Vagina (tissue), 2 donors: ENCODE data around the gene RUVBL1. TPM values are rescaled to one million over a fixed set of nuclear protein-coding genes. Genes with fewer than 3 reads are reported as not detected.
A peak's percentile ranks its signal among the peaks of the same experiment; 100 is the strongest.

Experiments used
- DNase-seq, 2 donors: peaks; one replicate each; pipeline ENCODE4 v3.0.0-alpha.2; 2017; ENCODE audit errors: extremely low spot score in 2 of 2
- H3K27ac ChIP-seq: fragments of 200-600 bp; sonication (generic); one replicate; pipeline ENCODE4 v1.5.1; 2019
- H3K27me3 ChIP-seq: fragments of 200-600 bp; sonication (generic); one replicate; pipeline ENCODE4 v1.5.1; 2019
- H3K36me3 ChIP-seq, 2 donors: fragments of 200-600 bp; sonication (generic); one replicate each; pipeline ENCODE4 v1.5.1; 2017 to 2019
- H3K4me1 ChIP-seq: fragments of 200-600 bp; sonication (generic); one replicate; pipeline ENCODE4 v1.5.1; 2019
- H3K4me3 ChIP-seq, 2 donors: fragments of 200-600 bp; sonication (generic); 1 replicate in 1 of 2; 2 replicates in 1 of 2; pipeline ENCODE4 v1.5.1; 2016 to 2019
- H3K9me3 ChIP-seq: fragments of 200-600 bp; sonication (generic); one replicate; pipeline ENCODE4 v1.5.1; 2019
- POLR2A ChIP-seq, 2 donors: fragments of 450-650 bp; IDR thresholded peaks; one replicate each; pipeline ENCODE4 v1.6.1; 2017; ENCODE audit warnings: antibody characterized with exemption in 2 of 2, mild to moderate bottlenecking in 2 of 2, moderate library complexity in 2 of 2
- POLR2AphosphoS5 ChIP-seq, 2 donors: sonication (generic); formaldehyde crosslinking; IDR thresholded peaks; one replicate each; pipeline ENCODE4 v1.9.0; 2017; ENCODE audit warnings: antibody characterized with exemption in 2 of 2, mild to moderate bottlenecking in 2 of 2, low read depth in 1 of 2; ENCODE audit not compliant: insufficient read depth in 1 of 2
- intact Hi-C: fragments of 100-400 bp; cut with DNase I; formaldehyde crosslinking; loops from one replicate; pipeline ENCODE4 v1.15.1; 2023
- total RNA-seq: library from RNA; depleted of rRNA; stranded (reverse); fragments of >200 nt; gene quantifications from one replicate; pipeline ENCODE4 v1.2.3, GENCODE V29; 2016
- TF ChIP-seq, protein P1 (sequence below), 3 experiments: fragments of 450-650 bp in 2 of 3; fragments of 200-600 bp in 1 of 3; sonication (generic) in 1 of 3; IDR thresholded peaks; one replicate each; pipeline ENCODE4 v1.5.1; 2017 to 2019; ENCODE audit warnings: antibody characterized with exemption in 3 of 3, mild to moderate bottlenecking in 2 of 3, moderate library complexity in 2 of 3

RUVBL1 gene
- total RNA-seq, 1 donor from 2014 or later: 26.0 TPM

DNA sequence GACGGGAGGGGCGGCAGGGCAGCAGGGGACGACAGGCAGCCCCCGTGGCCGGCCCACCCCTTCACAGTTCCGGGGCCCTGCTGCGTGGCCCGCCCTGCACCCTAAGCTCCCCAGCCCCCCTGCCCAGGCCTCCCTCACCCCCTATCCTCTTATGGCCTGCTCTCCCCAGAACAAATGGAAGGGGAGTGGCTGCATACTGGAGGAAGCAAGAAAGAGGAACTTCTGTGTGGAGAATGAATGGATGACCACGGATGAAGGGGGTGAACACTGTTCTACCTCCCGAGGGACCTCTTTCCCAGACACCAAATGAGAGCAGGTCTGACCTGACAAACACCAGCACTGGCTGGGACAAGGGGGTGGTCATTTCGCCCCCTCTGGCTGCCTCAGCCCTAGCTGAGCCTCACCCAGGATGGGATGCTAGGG, 46.4 kb downstream of the RUVBL1 start:
- H3K27ac ChIP-seq: peak overlapping the region; percentile 57
- peaks cover 13% of the 10 kb centered on the region for H3K4me1 ChIP-seq
- DNase-seq: no peak
- no peaks in the 10 kb centered on the region for H3K9me3 ChIP-seq
- no peaks in the 10 kb centered on the region for H3K27me3 ChIP-seq
- TF ChIP-seq, protein P1, sequence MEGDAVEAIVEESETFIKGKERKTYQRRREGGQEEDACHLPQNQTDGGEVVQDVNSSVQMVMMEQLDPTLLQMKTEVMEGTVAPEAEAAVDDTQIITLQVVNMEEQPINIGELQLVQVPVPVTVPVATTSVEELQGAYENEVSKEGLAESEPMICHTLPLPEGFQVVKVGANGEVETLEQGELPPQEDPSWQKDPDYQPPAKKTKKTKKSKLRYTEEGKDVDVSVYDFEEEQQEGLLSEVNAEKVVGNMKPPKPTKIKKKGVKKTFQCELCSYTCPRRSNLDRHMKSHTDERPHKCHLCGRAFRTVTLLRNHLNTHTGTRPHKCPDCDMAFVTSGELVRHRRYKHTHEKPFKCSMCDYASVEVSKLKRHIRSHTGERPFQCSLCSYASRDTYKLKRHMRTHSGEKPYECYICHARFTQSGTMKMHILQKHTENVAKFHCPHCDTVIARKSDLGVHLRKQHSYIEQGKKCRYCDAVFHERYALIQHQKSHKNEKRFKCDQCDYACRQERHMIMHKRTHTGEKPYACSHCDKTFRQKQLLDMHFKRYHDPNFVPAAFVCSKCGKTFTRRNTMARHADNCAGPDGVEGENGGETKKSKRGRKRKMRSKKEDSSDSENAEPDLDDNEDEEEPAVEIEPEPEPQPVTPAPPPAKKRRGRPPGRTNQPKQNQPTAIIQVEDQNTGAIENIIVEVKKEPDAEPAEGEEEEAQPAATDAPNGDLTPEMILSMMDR (IDR thresholded peaks at IDR 0.05): no peak
- TF ChIP-seq POLR2AphosphoS5 (IDR thresholded peaks at IDR 0.05; ENCODE audit: insufficient read depth in 1 of 2, low read depth in 1 of 2): no peak
- TF ChIP-seq POLR2A (IDR thresholded peaks at IDR 0.05): no peak
- H3K36me3 ChIP-seq: no peaks in the 10 kb centered on the region
- H3K4me3 ChIP-seq: peak overlapping the region; percentile 48 to 69
- intact Hi-C loops: no loop called here

DNA sequence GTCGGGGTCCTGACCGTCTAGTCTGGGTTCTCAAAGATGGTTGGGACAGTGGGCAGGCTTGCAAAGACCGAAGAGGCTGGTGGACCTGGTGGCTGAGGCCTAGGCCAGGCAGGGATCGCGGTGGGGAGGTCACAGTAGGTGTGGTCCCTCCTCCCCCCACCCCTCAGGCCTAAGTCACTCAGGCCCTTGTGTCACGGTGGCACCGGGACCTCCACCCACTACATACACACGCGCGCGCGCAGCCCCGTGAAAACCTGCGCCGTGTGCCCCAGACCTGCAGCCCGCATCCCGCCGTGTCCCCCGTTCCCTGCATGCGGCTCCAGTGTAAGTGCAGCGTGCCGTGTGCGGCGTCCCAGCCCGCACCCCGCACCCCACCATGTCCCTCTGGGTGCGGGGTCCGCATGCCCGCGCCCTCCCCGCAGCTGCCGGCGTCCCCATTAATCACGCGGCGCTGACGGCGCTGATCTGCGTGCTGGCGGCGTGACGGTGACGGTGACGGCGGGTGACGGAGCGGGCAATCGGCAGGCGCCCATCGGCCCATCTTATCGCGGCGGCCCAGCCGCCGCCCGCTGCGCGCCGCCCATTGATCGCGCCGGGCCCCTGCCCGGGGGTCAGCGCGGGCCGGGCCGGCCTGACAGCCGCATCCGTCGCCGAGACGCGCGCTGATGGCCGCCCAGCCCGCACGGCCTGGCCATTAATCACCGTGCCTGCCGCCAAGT, 47.0 kb downstream of the RUVBL1 start:
- DNase-seq: no peak
- Histone ChIP-seq H3K4me1 (peaks cover 13% of the 10 kb centered on the region), H3K4me3 (peak overlapping the region; percentile 48 to 69), H3K9me3 (no peaks in the 10 kb centered on the region), H3K27me3 (no peaks in the 10 kb centered on the region), H3K36me3 (no peaks in the 10 kb centered on the region), H3K27ac (peak overlapping the region; percentile 57)
- TF ChIP-seq, protein P1 (IDR thresholded peaks at IDR 0.05): no peak
- no peak for TF ChIP-seq POLR2AphosphoS5 (IDR thresholded peaks at IDR 0.05; ENCODE audit: insufficient read depth in 1 of 2, low read depth in 1 of 2)
- TF ChIP-seq POLR2A (IDR thresholded peaks at IDR 0.05): no peak
- intact Hi-C loops: no loop called here

DNA sequence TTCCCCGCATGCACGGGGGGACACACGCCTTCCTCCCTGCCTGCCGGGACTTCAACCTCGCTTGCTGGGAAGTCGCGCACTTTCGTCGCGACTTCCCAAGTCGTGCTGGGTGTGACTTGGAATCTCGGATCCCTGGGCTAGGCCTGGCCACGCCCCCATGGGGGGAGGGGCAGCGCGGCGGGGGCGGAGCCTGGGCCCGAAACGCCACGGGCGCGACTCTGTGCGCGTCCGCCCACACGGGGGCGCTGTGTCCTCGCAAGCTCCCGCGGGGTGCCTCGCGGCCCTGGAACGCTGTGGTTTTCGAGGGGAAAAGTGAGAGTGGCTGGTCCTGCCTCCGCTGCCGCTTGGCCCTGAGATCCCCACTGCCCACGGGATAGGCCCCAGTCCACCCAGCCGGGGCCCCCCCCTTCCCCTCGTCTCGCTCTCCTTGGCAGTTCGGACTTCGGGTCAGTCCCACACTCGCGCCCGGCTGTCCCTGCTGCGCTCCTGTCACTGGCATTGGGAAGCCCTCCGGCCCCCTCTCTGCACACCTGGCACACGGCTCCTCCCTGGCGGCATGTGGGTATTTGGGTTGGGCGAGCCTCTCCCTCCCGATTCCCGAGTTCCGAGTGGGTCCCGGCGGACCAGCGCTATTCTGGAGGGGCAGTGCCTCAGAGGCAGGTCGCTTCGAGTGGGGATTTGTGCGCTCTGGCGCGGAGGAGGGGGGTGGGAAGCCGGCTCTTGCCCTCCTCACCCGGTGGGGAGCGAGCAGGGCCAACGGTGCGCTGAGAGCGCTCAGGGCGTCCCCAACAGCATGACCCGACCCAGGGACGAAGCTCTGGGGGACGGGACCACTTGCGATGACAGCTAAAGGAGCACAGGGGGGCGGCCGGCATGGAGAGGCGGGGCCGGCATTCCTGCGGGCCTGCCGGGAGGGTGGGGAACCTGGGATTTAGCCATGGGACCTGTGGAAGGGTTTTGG, 47.8 kb downstream of the RUVBL1 start:
- DNase-seq: no peak
- TF ChIP-seq POLR2AphosphoS5 (IDR thresholded peaks at IDR 0.05; ENCODE audit: insufficient read depth in 1 of 2, low read depth in 1 of 2) (peak; percentile 24 to 54), POLR2A (IDR thresholded peaks at IDR 0.05) (no peak)
- TF ChIP-seq, protein P1 (IDR thresholded peaks at IDR 0.05): peak; percentile 75 to 93 (median 86)
- Histone ChIP-seq H3K36me3 (peaks cover 0 to 2% of the 10 kb centered on the region in 2 donors), H3K4me1 (peaks cover 13% of the 10 kb centered on the region), H3K9me3 (no peaks in the 10 kb centered on the region), H3K27me3 (no peaks in the 10 kb centered on the region), H3K27ac (peak overlapping the region; percentile 57), H3K4me3 (peak overlapping the region; percentile 48 to 69)
- intact Hi-C loops: no loop called here

DNA sequence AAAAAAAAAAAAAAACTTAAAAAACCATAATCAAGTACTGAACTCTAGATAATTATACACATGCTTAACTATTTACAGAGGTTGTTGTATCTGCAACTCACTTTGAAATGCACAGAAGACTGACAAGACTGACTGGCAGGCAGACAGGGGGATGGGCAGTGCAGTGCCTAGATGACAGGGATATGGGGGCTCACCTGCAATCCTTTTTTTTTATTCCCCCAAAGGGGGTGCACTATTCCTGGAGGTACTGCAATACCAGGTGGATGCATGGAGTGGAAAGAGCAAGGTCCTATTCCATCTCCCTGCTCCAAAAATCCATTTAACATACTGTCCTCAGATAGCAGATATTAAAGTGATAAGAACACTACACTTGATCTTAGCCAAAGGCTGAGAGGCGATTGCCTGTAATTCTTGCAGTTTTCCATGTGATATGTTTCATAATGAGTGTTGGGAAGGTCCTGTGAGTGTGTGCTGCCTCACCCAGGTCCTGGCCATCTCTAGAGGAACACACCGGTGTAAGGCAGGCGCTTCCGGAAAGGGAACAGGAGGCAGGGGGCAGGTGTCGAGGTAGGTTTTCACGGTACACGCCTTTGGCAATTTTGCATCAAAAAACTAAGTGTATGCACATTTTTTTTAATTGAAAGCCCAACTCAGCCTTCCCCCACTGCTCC, 48.6 kb downstream of the RUVBL1 start:
- TF ChIP-seq, protein P1 (IDR thresholded peaks at IDR 0.05): no peak
- no peak for TF ChIP-seq POLR2A (IDR thresholded peaks at IDR 0.05)
- TF ChIP-seq POLR2AphosphoS5 (IDR thresholded peaks at IDR 0.05; ENCODE audit: insufficient read depth in 1 of 2, low read depth in 1 of 2): no peak
- intact Hi-C loops: no loop called here
- Histone ChIP-seq H3K4me3 (peak overlapping the region; percentile 48 to 69), H3K36me3 (peaks cover 0 to 10% of the 10 kb centered on the region in 2 donors), H3K4me1 (peaks cover 13% of the 10 kb centered on the region), H3K9me3 (no peaks in the 10 kb centered on the region), H3K27me3 (no peaks in the 10 kb centered on the region), H3K27ac (peak overlapping the region; percentile 53)
- no peak for DNase-seq
